HUES48 (cell line): ENCODE measurements around the gene CRAMP1.

Experiments
- H3K27ac ChIP-seq: one replicate; pipeline ENCODE4 v1.7.0; 2013; ENCODE audit warnings: low read depth, low read length, inconsistent platforms
- H3K27me3 ChIP-seq: 2 replicates; pipeline ENCODE4 v1.6.1; 2013; ENCODE audit warnings: mild to moderate bottlenecking, low read length; ENCODE audit not compliant: control insufficient read depth, insufficient read depth
- H3K36me3 ChIP-seq: 2 replicates; pipeline ENCODE4 v1.6.1; 2013; ENCODE audit warnings: low read length; ENCODE audit not compliant: control insufficient read depth, insufficient read depth
- H3K4me1 ChIP-seq: 2 replicates; pipeline ENCODE4 v1.6.1; 2013; ENCODE audit warnings: mild to moderate bottlenecking, low read length; ENCODE audit not compliant: control insufficient read depth, insufficient read depth
- H3K4me3 ChIP-seq: 2 replicates; pipeline ENCODE4 v1.5.1; 2013; ENCODE audit warnings: mild to moderate bottlenecking, low read depth, low read length
- H3K9ac ChIP-seq: 2 replicates; pipeline ENCODE4 v1.6.1; 2013; ENCODE audit warnings: mild to moderate bottlenecking, low read depth, low read length, moderate library complexity
- H3K9me3 ChIP-seq: 2 replicates; pipeline ENCODE4 v1.6.1; 2013; ENCODE audit warnings: low read length; ENCODE audit not compliant: control insufficient read depth, insufficient read depth

The CRAMP1 gene

DNA sequence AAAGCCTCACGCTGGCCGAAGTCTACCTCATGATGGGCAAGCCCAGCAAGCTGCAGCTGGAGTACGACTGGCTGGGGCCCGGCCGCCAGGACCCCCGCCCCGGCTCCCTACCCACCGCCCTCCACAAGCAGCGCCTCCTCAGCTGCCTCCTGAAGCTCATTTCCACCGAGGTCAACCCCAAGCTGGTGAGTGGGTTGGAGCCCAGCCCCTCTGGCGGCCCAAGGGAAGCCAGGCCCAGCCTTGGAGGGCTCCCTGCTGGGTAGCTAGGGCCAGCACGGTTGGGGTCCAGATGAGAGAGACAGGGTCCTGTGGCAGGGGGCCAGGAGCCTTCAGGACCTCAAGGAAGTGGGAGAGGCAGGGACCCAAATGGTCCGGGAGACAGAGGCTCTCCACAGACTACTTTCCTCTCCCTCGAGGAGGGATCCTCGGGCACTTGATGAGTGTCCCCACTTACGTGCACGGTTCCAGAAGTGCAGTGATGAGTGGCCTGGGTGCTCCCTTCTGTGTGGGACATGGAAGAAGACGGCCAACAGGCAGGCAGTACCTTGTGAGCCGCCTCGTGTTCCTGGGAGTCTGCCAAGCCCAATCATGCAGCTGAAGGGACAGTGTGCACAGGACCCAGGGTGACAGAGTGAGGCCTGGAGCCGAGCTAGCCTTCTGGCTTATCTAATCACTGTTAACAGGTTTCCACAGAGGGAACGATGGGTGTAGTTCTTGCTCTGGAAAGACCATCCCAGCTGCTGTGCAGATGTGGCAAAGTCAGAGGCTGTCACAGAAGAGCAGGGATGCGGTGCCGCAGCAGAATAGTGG lies 44.9 kb downstream of the CRAMP1 start:
- H3K27ac ChIP-seq = no peak overlapping the region
- peaks cover 77% of the 10 kb centered on the region for H3K36me3 ChIP-seq
- no peaks in the 10 kb centered on the region for H3K9me3 ChIP-seq
- no peaks in the 10 kb centered on the region for H3K27me3 ChIP-seq
- no peak overlapping the region for H3K9ac ChIP-seq
- H3K4me3 ChIP-seq = no peak overlapping the region
- H3K4me1 ChIP-seq = no peaks in the 10 kb centered on the region

DNA sequence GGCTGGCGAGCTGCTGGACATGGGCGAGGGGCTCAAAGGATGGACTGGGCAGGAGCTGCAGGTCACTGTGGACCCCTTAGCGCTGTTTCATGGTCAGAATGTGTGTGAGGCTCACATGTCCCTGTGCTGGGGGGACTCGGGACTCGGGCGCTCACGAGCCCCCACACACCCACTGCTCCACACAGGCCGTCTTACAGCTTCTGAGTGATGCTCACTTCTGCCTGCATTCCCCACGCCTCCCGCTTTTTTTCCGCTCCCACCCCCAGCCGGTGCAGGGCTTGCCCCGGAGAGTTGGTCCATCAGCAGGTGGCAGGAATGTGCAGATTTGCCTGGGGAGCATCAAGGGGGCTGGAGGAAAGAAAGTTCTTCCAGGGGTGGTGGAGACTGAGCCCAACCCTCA lies 45.7 kb downstream of the CRAMP1 start:
- Histone ChIP-seq H3K9ac (no peak overlapping the region), H3K9me3 (no peaks in the 10 kb centered on the region), H3K36me3 (peaks cover 77% of the 10 kb centered on the region)

DNA sequence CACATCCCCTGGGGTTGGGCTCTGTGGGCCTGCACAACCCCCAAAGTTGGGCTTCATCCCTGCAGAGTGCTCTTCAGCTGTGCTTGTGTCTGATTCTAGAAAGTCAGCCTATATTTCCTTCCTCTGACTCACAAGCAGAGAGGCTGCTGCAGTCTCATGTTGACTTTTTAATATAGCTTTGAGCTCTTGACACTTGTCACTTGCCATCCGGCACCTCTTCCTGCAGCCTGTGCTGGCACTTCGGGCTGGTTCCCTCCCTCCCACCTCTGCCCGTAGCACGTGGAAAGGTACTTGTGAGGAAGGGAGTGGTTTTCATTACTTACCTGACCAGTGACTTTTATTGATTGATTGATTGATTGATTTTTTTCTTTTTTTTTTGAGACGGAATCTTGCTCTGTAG lies 46.9 kb downstream of the CRAMP1 start:
- Histone ChIP-seq H3K4me3 (no peak overlapping the region), H3K4me1 (no peaks in the 10 kb centered on the region), H3K27ac (no peak overlapping the region), H3K9ac (no peak overlapping the region), H3K9me3 (no peaks in the 10 kb centered on the region), H3K36me3 (peaks cover 82% of the 10 kb centered on the region), H3K27me3 (no peaks in the 10 kb centered on the region)

More for the DNA sequence above, 45.7 kb downstream of the CRAMP1 start:
- Histone ChIP-seq H3K27me3 (no peaks in the 10 kb centered on the region), H3K4me3 (no peak overlapping the region), H3K4me1 (no peaks in the 10 kb centered on the region), H3K27ac (no peak overlapping the region)

DNA sequence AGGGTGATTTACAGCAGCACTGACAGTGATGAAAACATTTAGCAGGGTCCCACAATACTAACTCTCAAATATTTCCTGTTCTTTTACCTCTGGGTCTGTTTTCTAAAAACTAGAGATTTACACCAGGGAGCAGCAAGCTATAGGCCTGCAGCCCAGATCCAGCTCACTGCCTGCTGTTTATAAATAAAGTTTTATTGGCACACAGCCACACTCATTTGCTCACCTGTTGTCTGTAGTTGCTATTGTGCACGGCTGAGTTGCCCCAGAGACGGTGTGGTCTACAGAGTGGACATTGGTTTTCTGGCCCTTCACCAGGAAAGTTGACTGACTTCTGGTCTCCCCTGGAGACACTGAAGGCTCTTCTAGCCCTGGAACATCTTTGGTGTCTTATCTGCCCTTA lies 49.7 kb downstream of the CRAMP1 start:
- no peak overlapping the region for H3K27ac ChIP-seq
- H3K9me3 ChIP-seq = no peaks in the 10 kb centered on the region
- no peaks in the 10 kb centered on the region for H3K27me3 ChIP-seq
- H3K4me3 ChIP-seq = no peak overlapping the region
- H3K36me3 ChIP-seq = peaks cover 83% of the 10 kb centered on the region
- H3K4me1 ChIP-seq = no peaks in the 10 kb centered on the region
- no peak overlapping the region for H3K9ac ChIP-seq

DNA sequence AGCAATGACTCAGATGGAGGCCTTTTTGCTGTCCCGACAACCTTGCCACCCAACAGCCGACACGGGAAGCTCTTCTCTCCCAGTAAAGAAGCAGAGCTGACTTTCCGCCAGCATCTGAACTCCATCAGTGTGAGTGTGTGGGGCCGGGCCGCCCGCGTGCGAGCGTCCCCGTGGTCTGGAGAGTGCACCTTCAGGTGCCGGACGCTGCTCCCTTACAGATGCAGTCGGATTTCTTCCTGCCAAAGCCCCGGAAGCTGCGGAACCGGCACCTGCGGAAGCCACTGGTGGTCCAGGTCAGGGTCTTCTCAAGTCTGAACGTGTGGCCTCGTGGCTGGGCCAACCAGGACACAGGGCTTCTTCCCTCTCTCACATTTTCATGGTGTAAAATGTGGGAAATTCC lies 50.4 kb downstream of the CRAMP1 start:
- no peaks in the 10 kb centered on the region for H3K9me3 ChIP-seq
- no peak overlapping the region for H3K27ac ChIP-seq
- H3K4me3 ChIP-seq = no peak overlapping the region
- H3K27me3 ChIP-seq = no peaks in the 10 kb centered on the region
- no peaks in the 10 kb centered on the region for H3K4me1 ChIP-seq
- H3K9ac ChIP-seq = no peak overlapping the region
- H3K36me3 ChIP-seq = peaks cover 83% of the 10 kb centered on the region

DNA sequence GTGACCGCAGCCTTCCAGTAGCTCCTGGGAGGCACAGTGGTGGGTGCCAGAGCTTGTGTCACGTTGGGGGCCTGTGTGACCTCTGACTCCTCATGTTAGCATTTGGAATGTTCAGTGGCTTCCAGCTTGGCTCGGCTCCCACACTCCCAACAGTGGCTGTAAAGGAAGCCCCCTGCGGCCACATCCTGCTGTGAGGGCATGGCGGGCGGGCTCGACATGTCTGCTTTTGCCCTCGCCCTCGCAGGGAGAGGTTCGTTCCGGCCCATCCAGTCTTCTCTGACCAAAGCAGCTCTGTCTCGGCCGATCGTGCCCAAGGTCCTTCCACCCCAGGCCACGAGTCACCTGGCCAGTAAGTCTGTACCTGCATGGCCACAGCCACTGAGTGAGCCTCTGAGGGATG lies 53.7 kb downstream of the CRAMP1 start:
- Histone ChIP-seq H3K9ac (no peak overlapping the region), H3K27ac (no peak overlapping the region), H3K4me3 (no peak overlapping the region), H3K4me1 (no peaks in the 10 kb centered on the region), H3K27me3 (no peaks in the 10 kb centered on the region), H3K9me3 (no peaks in the 10 kb centered on the region), H3K36me3 (peaks cover 91% of the 10 kb centered on the region)

DNA sequence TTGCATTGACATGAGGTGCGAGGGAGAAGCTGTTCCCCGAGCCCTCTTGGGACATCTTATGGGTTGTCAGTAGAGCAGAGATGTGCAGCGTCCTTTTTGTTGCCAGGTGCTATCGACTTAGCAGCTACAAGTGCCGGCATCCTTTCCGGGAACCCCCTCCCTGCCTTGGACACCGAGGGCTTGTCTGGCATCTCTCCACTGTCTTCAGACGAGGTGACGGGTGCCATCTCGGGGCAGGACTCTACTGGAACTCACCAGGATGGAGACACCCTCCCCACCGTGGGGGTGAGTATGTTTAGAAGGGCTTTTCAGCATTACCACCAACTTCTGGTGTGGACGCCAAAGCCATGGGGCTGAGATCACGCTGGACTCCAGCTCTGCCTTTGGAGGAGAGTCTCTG lies 54.2 kb downstream of the CRAMP1 start:
- Histone ChIP-seq H3K4me3 (no peak overlapping the region), H3K27me3 (no peaks in the 10 kb centered on the region), H3K27ac (no peak overlapping the region), H3K9me3 (no peaks in the 10 kb centered on the region), H3K36me3 (peaks cover 94% of the 10 kb centered on the region), H3K4me1 (no peaks in the 10 kb centered on the region), H3K9ac (no peak overlapping the region)

DNA sequence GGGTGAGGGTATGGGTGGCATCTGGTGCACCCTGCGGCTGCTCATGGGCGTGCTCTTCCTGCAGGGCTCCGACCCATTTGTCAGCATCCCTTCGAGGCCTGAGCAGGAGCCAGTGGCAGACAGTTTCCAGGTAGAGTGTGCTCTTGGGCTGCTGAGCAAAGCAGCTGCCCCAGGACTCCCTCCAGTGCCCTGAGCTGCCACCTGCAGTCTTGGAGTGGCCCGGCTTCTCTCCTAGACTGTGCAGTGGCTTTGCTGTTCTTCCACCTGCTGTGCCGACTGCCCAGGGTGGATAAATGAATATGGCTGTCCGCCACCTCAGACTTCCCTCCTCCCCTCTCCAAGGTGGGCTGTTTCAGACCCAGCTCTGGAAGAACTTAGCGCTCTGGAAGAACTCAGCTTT lies 55.1 kb downstream of the CRAMP1 start:
- Histone ChIP-seq H3K9ac (no peak overlapping the region), H3K27me3 (no peaks in the 10 kb centered on the region), H3K4me3 (no peak overlapping the region), H3K27ac (no peak overlapping the region), H3K36me3 (peaks cover 96% of the 10 kb centered on the region), H3K9me3 (no peaks in the 10 kb centered on the region), H3K4me1 (no peaks in the 10 kb centered on the region)

DNA sequence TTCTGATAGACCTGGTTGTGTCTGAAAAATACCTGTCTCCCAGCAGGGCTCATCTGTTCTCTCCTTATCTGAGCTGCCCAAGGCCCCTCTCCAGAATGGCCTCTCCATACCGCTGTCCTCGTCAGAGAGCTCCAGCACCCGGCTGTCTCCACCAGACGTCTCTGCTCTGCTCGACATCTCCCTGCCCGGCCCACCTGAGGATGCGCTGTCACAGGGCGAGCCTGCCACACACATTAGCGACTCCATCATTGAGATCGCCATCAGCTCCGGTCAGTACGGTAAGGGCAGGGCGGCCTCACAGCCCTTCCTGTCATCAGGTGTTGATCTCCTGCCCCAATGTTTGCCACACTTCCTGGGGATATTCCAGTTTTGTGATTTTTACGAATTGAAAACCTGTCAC lies 55.8 kb downstream of the CRAMP1 start:
- peaks cover 96% of the 10 kb centered on the region for H3K36me3 ChIP-seq

DNA sequence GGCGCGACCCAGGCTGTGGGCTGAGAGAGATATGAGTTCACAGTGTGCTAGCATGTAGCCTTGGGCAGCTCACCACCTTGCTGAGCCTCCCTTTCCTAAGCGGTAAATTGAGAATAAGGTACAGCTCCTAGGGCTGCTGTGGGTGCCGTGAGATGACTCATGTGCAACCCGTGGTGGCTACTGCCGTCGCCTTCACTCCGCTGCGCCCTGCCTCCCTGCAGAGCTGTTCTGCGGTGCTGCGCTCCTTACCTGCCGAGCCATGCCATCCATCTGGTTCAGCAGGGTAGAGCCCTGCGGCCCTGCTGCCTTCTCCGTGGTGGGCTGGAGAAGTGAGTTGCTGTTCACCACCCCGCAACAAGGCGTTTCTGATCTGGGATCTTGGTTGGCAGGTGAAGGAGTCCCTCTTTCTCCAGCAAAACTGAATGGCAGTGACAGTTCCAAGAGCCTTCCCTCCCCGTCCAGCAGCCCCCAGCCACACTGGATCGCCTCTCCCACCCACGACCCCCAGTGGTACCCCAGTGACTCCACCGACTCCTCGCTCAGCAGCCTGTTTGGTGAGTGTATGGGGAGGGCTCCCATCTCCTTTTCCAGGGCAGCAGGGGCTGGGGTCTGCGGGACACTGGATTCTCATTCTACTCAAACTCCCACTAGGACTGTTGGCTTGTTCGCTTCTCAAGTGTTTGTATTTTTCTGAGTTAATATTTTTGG lies 56.6 kb downstream of the CRAMP1 start:
- H3K36me3 ChIP-seq = peaks cover 95% of the 10 kb centered on the region
- H3K4me1 ChIP-seq = no peaks in the 10 kb centered on the region
- no peak overlapping the region for H3K4me3 ChIP-seq
- no peak overlapping the region for H3K27ac ChIP-seq
- H3K9me3 ChIP-seq = no peaks in the 10 kb centered on the region
- no peak overlapping the region for H3K9ac ChIP-seq
- H3K27me3 ChIP-seq = no peaks in the 10 kb centered on the region

More for the DNA sequence above, 55.8 kb downstream of the CRAMP1 start:
- Histone ChIP-seq H3K27me3 (no peaks in the 10 kb centered on the region), H3K9ac (no peak overlapping the region), H3K4me1 (no peaks in the 10 kb centered on the region), H3K27ac (no peak overlapping the region), H3K4me3 (no peak overlapping the region), H3K9me3 (no peaks in the 10 kb centered on the region)

DNA sequence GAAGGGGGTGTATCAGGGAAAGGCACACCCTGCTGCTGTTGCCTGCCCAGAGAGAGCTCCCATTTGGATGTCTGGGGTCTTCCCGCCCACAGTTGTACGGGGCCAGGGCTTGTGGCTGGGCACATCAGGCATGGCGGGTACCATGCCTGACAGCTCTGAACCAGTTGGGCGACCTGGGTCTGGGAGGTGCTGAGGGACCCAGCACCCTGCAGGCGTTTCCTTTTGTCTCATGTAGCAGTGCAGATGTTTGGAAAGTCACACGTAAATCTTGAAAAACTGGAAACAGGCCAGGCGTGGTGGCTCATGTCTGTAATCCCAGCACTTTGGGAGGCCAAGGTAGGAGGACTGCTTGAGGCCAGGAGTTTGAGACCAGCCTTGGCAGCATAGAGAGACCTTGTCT lies 57.5 kb downstream of the CRAMP1 start:
- Histone ChIP-seq H3K27ac (no peak overlapping the region), H3K36me3 (peaks cover 97% of the 10 kb centered on the region), H3K4me1 (no peaks in the 10 kb centered on the region), H3K27me3 (no peaks in the 10 kb centered on the region), H3K9ac (no peak overlapping the region), H3K4me3 (no peak overlapping the region), H3K9me3 (no peaks in the 10 kb centered on the region)
